HUES6 (cell line): Measurements from ENCODE around the gene ALDH1B1.

Source experiments
- H3K27ac ChIP-seq: 2 replicates; pipeline ENCODE4 v1.7.0; 2013; ENCODE audit warnings: low read depth, mild to moderate bottlenecking, low read length, inconsistent platforms
- H3K27me3 ChIP-seq: 2 replicates; pipeline ENCODE4 v1.6.1; 2013; ENCODE audit warnings: low read length; ENCODE audit not compliant: control insufficient read depth, insufficient read depth
- H3K36me3 ChIP-seq: 2 replicates; pipeline ENCODE4 v1.6.1; 2013; ENCODE audit warnings: low read length; ENCODE audit not compliant: control insufficient read depth, insufficient read depth
- H3K4me1 ChIP-seq: 2 replicates; pipeline ENCODE4 v1.6.1; 2013; ENCODE audit warnings: low read length; ENCODE audit not compliant: control insufficient read depth, insufficient read depth
- H3K4me3 ChIP-seq: 2 replicates; pipeline ENCODE4 v1.5.1; 2013; ENCODE audit warnings: low read depth, low read length
- H3K9ac ChIP-seq: one replicate; pipeline ENCODE4 v1.6.1; 2013; ENCODE audit warnings: mild to moderate bottlenecking, low read length
- H3K9me3 ChIP-seq: 2 replicates; pipeline ENCODE4 v1.6.1; 2013; ENCODE audit warnings: low read depth, low read length; ENCODE audit not compliant: control insufficient read depth, insufficient read depth

Gene ALDH1B1

GRCh38 chr9:38442473-38443096 lies 50.1 kb downstream of the ALDH1B1 start:
- H3K9me3 ChIP-seq, result no peaks in the 10 kb centered on the region
- no peak overlapping the region for H3K4me3 ChIP-seq
- no peak overlapping the region for H3K9ac ChIP-seq
- no peak overlapping the region for H3K27ac ChIP-seq
- no peaks in the 10 kb centered on the region for H3K36me3 ChIP-seq
- H3K4me1 ChIP-seq, result peaks cover 3% of the 10 kb centered on the region; the same call in 1 of the 2 replicates
- H3K27me3 ChIP-seq, result no peaks in the 10 kb centered on the region

- no peaks in the 10 kb centered on the region for H3K36me3 ChIP-seq
These were observed 50.7 kb downstream of the ALDH1B1 start for GRCh38 chr9:38443181-38443580.

GRCh38 chr9:38443597-38443996 lies 51.1 kb downstream of the ALDH1B1 start:
- no peak overlapping the region for H3K27ac ChIP-seq
- no peak overlapping the region for H3K9ac ChIP-seq
- H3K4me3 ChIP-seq, result no peak overlapping the region
- H3K9me3 ChIP-seq, result no peaks in the 10 kb centered on the region
- H3K36me3 ChIP-seq, result no peaks in the 10 kb centered on the region
- no peaks in the 10 kb centered on the region for H3K27me3 ChIP-seq
- H3K4me1 ChIP-seq, result 0 out of 2 replicates have a peak, but pooled peaks cover 2% of the 10 kb centered on the region

More at GRCh38 chr9:38443181-38443580, 50.7 kb downstream of the ALDH1B1 start:
- no peak overlapping the region for H3K9ac ChIP-seq
- 0 out of 2 replicates have a peak, but pooled peaks cover 2% of the 10 kb centered on the region for H3K4me1 ChIP-seq
- H3K9me3 ChIP-seq, result no peaks in the 10 kb centered on the region
- H3K4me3 ChIP-seq, result no peak overlapping the region
- H3K27ac ChIP-seq, result no peak overlapping the region
- no peaks in the 10 kb centered on the region for H3K27me3 ChIP-seq

DNA sequence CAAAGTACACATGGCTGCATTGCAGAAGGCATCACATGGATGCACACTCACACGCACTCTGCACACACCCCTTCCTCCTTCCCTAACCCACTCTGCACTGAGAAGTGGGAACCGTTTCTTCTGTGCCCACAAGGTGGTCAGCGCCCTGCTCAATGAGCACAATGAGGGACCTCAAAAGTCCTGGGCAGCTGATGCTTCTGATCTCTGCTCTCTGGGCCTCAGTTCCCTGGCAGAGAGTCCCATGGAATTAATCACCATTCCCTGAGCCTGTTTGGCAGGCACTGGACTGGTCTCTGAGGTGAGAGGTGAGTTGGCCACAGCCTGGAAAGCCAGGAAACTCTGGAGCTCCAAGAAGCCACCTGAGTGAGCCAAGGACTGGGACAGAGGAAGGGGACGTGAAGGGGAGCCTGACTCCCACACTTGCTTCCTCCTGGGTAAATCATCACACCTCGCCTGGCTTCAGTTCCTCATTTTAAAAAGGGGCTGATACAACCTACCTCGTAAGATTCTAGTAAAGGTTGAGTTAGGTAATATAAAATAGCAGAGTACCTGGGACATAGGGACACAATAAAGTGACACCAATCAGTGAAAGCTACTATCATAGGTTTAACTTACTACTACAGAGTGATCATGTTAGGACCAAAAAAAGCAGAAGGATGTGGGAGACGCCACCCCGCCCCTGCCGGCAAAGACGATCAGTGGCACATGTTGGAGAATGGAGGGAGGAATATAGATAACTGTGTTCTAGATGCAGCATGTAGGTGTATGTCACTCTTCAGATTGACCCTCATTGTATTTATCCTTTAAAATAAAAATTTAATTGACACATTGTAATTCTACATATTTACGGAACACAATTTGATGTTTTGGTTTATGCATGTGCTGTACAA lies 52.9 kb downstream of the ALDH1B1 start:
- no peak overlapping the region for H3K4me3 ChIP-seq

DNA sequence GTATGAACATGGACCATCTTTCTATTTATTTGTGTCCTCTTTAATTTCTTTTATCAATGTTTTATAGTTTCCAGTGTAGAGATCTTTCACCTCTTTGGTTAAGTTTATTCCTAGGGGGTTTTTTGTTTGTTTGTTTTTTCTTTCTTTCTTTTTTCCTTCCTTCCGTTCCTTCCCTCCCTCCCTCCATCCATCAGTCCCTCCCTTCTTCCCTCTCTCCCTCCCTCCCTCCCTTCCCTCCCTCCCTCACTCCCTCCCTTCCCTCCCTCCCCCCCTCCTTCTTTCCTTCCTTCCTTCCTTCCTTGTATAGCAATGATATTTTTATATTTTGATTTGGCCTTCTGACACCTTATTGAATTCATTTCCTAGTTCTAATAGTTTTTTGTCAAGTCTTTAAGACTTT lies 55.2 kb downstream of the ALDH1B1 start:
- Histone ChIP-seq H3K9me3 (peaks cover 6% of the 10 kb centered on the region), H3K27ac (no peak overlapping the region), H3K4me3 (no peak overlapping the region), H3K4me1 (no peaks in the 10 kb centered on the region), H3K36me3 (no peaks in the 10 kb centered on the region), H3K27me3 (no peaks in the 10 kb centered on the region), H3K9ac (no peak overlapping the region)

More for the DNA sequence above, 52.9 kb downstream of the ALDH1B1 start:
- no peaks in the 10 kb centered on the region for H3K27me3 ChIP-seq
- H3K36me3 ChIP-seq, result no peaks in the 10 kb centered on the region
- no peak overlapping the region for H3K9ac ChIP-seq
- 0 out of 2 replicates have a peak, but pooled peaks cover 2% of the 10 kb centered on the region for H3K4me1 ChIP-seq
- no peak overlapping the region for H3K27ac ChIP-seq
- no peaks in the 10 kb centered on the region; the same call in 1 of the 2 replicates for H3K9me3 ChIP-seq
